ENCODE data around the gene CSMD2. TPM values are rescaled to one million over a fixed set of nuclear protein-coding genes. Genes with fewer than 3 reads are reported as not detected.

Gene CSMD2
- total RNA-seq, 4 donors from 2014 or later, result 8.6 TPM; not detected in 3

GRCh38 chr1:34115233-34115632 is 49.8 kb downstream of the CSMD2 start:
- H3K4me1 ChIP-seq, result no peaks in the 10 kb centered on the region
- intact Hi-C loops (cut with DNase I; ENCODE audit: low total_unique reads), result no loop called here
- TF ChIP-seq POLR2A (IDR thresholded peaks at IDR 0.05) (no peak), CTCF (IDR thresholded peaks at IDR 0.05) (no peak)
- H3K27ac ChIP-seq, result no peak overlapping the region
- no peak overlapping the region for H3K4me3 ChIP-seq
- no peaks in the 10 kb centered on the region for H3K36me3 ChIP-seq
- no peaks in the 10 kb centered on the region for H3K9me3 ChIP-seq
- no peaks in the 10 kb centered on the region for H3K27me3 ChIP-seq
- DNase-seq, result no peak

GRCh38 chr1:34113887-34114286 is 51.1 kb downstream of the CSMD2 start:
- H3K27ac ChIP-seq, result no peak overlapping the region
- DNase-seq, result no peak
- H3K4me1 ChIP-seq, result no peaks in the 10 kb centered on the region
- intact Hi-C loops (cut with DNase I; ENCODE audit: low total_unique reads), result no loop called here
- TF ChIP-seq POLR2A (IDR thresholded peaks at IDR 0.05) (no peak), CTCF (IDR thresholded peaks at IDR 0.05) (no peak)
- no peaks in the 10 kb centered on the region for H3K9me3 ChIP-seq
- H3K4me3 ChIP-seq, result no peak overlapping the region
- no peaks in the 10 kb centered on the region for H3K36me3 ChIP-seq
- no peaks in the 10 kb centered on the region for H3K27me3 ChIP-seq

GRCh38 chr1:34113362-34113761 is 51.7 kb downstream of the CSMD2 start:
- H3K9me3 ChIP-seq, result no peaks in the 10 kb centered on the region
- no peak for TF ChIP-seq POLR2A (IDR thresholded peaks at IDR 0.05)
- TF ChIP-seq CTCF (IDR thresholded peaks at IDR 0.05), result no peak
- no peak overlapping the region for H3K27ac ChIP-seq
- intact Hi-C loops (cut with DNase I; ENCODE audit: low total_unique reads), result no loop called here
- no peak for DNase-seq
- no peaks in the 10 kb centered on the region for H3K36me3 ChIP-seq
- no peak overlapping the region for H3K4me3 ChIP-seq
- no peaks in the 10 kb centered on the region for H3K4me1 ChIP-seq
- no peaks in the 10 kb centered on the region for H3K27me3 ChIP-seq

GRCh38 chr1:34108711-34109110 is 56.3 kb downstream of the CSMD2 start:
- Histone ChIP-seq H3K9me3 (no peaks in the 10 kb centered on the region), H3K36me3 (no peaks in the 10 kb centered on the region), H3K4me3 (no peak overlapping the region), H3K27me3 (no peaks in the 10 kb centered on the region), H3K4me1 (no peaks in the 10 kb centered on the region), H3K27ac (no peak overlapping the region)
- intact Hi-C loops (cut with DNase I; ENCODE audit: low total_unique reads), result no loop called here
- DNase-seq, result no peak
- TF ChIP-seq POLR2A (IDR thresholded peaks at IDR 0.05), result no peak
- no peak for TF ChIP-seq CTCF (IDR thresholded peaks at IDR 0.05)

GRCh38 chr1:34108269-34108668 is 56.8 kb downstream of the CSMD2 start:
- Histone ChIP-seq H3K27ac (no peak overlapping the region), H3K36me3 (no peaks in the 10 kb centered on the region), H3K9me3 (no peaks in the 10 kb centered on the region), H3K27me3 (no peaks in the 10 kb centered on the region), H3K4me1 (no peaks in the 10 kb centered on the region), H3K4me3 (no peak overlapping the region)
- TF ChIP-seq CTCF (IDR thresholded peaks at IDR 0.05) (no peak), POLR2A (IDR thresholded peaks at IDR 0.05) (no peak)
- no peak for DNase-seq
- intact Hi-C loops (cut with DNase I; ENCODE audit: low total_unique reads), result no loop called here
